HG03175 (cell line): Measurements from ENCODE around the gene WNT7B.
"Not testable (repeated sequence)": the region's sequence is repeated elsewhere in the genome, so short reads cannot be mapped to it uniquely, and the experiment has no call there.

Experiments
- ATAC-seq: cut with Tn5 transposase; IDR thresholded peaks from one replicate; pipeline ENCODE4 v1.9.1; 2021; ENCODE audit warnings: mild to moderate bottlenecking, moderate library complexity; ENCODE audit not compliant: unreplicated experiment

The WNT7B gene

GRCh38 chr22:46008836-46009596 is 32.1 kb upstream of the WNT7B start:
- ATAC-seq = no peak

- ATAC-seq = no peak
These were observed 31.3 kb upstream of the WNT7B start for GRCh38 chr22:46008291-46008690.

- ATAC-seq = no peak
These were observed 30.9 kb upstream of the WNT7B start for GRCh38 chr22:46007848-46008261.

- no peak for ATAC-seq
These were observed 30.3 kb upstream of the WNT7B start for GRCh38 chr22:46007003-46007847.

- ATAC-seq = no peak
These were observed 29.5 kb upstream of the WNT7B start for GRCh38 chr22:46006379-46007002.

GRCh38 chr22:46005116-46005705 is 28.2 kb upstream of the WNT7B start:
- not testable (repeated sequence) for ATAC-seq

GRCh38 chr22:46004105-46004866 is 27.3 kb upstream of the WNT7B start:
- ATAC-seq = no peak

- ATAC-seq = no peak
These were observed 26.5 kb upstream of the WNT7B start for GRCh38 chr22:46003271-46004091.

GRCh38 chr22:46002757-46003270 is 25.9 kb upstream of the WNT7B start:
- ATAC-seq = no peak

- no peak for ATAC-seq
These were observed 24.6 kb upstream of the WNT7B start for GRCh38 chr22:46001426-46002106.

GRCh38 chr22:46001046-46001425 is 24.1 kb upstream of the WNT7B start:
- ATAC-seq = no peak

GRCh38 chr22:46000081-46001027 is 23.4 kb upstream of the WNT7B start:
- ATAC-seq = no peak

GRCh38 chr22:45999379-45999971 is 22.5 kb upstream of the WNT7B start:
- no peak for ATAC-seq

- no peak for ATAC-seq
These were observed 21.8 kb upstream of the WNT7B start for GRCh38 chr22:45998638-45999378.

- no peak for ATAC-seq
These were observed 21.0 kb upstream of the WNT7B start for GRCh38 chr22:45997777-45998637.
